SH-SY5Y (cell line): ENCODE data around the gene MRC2.

Source experiments
- GATA2 ChIP-seq: IDR thresholded peaks from 2 replicates; pipeline ENCODE4 v1.6.1; 2011; ENCODE audit warnings: mild to moderate bottlenecking, low read depth, low read length
- GATA3 ChIP-seq: IDR thresholded peaks from 2 replicates; pipeline ENCODE4 v1.6.1; 2011; ENCODE audit warnings: low read depth, mild to moderate bottlenecking, low read length, moderate library complexity

DNA sequence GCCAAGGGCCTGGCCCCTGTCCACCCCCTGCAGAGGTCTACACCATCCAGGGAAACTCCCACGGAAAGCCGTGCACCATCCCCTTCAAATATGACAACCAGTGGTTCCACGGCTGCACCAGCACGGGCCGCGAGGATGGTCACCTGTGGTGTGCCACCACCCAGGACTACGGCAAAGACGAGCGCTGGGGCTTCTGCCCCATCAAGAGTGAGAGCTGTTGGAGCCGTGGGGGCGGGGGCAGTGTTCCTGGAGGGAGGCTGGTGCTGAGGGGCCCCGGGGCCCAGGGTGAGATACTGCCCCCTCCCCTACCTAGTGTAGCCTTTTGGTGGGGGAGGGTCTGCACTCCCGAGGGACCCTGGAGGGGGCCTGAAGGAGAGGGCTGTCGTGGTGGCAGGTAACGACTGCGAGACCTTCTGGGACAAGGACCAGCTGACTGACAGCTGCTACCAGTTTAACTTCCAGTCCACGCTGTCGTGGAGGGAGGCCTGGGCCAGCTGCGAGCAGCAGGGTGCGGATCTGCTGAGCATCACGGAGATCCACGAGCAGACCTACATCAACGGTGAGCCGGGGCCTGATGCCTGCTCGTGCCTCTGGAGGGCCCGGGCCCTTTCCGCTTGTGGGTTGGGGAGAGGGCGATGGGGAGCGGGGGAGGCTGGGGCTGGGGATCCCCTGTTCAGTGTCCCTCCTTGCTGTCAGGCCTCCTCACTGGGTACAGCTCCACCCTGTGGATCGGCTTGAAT lies 38.8 kb downstream of the MRC2 start:
- no peak for TF ChIP-seq GATA2
- TF ChIP-seq GATA3: no peak
